K562 (cell line): ENCODE results near the gene PPA1. TPM values are rescaled to one million over a fixed set of nuclear protein-coding genes. Genes with fewer than 3 reads are reported as not detected.
"Not testable (repeated sequence)": the region's sequence is repeated elsewhere in the genome, so short reads cannot be mapped to it uniquely, and the experiment has no call there.

ENCODE experiments used
- ATAC-seq: fragments of 200-7000 bp; cut with Tn5 transposase; 3 replicates; pipeline ENCODE4 v1.9.1; 2020; ENCODE audit warnings: moderate library complexity
- BruUV-seq: library from RNA; stranded (reverse); fragments of 400-500 nt; replicated peaks from 2 replicates; lab custom pipeline; 2021; lab: Mats Ljungman, UMichigan
- CTCF ChIA-PET: fragments of 300-600 bp; formaldehyde crosslinking; extraction: SDS; loops from one replicate; lab custom pipeline; 2021; ENCODE audit warnings: low intra/inter-chr PET ratio; lab: Yijun Ruan, JAX
- POLR2A ChIA-PET: fragments of 300-600, 350-650 bp; sonication (Branson Sonifier 250); formaldehyde crosslinking; extraction: SDS; loops from one replicate; lab custom pipeline; 2021; ENCODE audit warnings: antibody characterized with exemption, inconsistent platforms; lab: Yijun Ruan, JAX
- DNase-seq, 4 experiments: peaks; one replicate each; pipeline versions ENCODE4 v3.0.0 to v3.0.0-alpha.2; 2011 to 2018; ENCODE audit warnings: low spot score in 3 of 4, mixed read lengths in 3 of 4; ENCODE audit errors: extremely low read depth in 1 of 4
- FAIRE-seq: peaks from 2 replicates; lab custom pipeline; 2011; peaks lifted over from hg19 to GRCh38; lab: Jason Lieb, UNC
- H2AFZ ChIP-seq: 2 replicates; pipeline ENCODE4 v1.6.0; 2011; ENCODE audit warnings: low read depth, low read length, control low read depth, inconsistent platforms
- H3K27ac ChIP-seq: fragments of 200-600 bp; 3 replicates; pipeline ENCODE4 v1.8.0; 2011; ENCODE audit warnings: low read depth, mild to moderate bottlenecking, control low read depth, inconsistent platforms, low read length, moderate library complexity, mixed read lengths; ENCODE audit errors: extremely low read depth
- H3K27me3 ChIP-seq, 2 experiments: fragments of 300-600 bp in 1 of 2; 2 replicates in 1 of 2; 3 replicates in 1 of 2; pipeline versions ENCODE4 v1.6.0 to v1.8.0; 2011; ENCODE audit warnings: inconsistent platforms in 2 of 2, low read length in 2 of 2, mild to moderate bottlenecking in 1 of 2, mixed read lengths in 1 of 2, moderate library complexity in 1 of 2; ENCODE audit not compliant: control insufficient read depth in 2 of 2, insufficient read depth in 2 of 2
- H3K36me3 ChIP-seq: fragments of 300-600 bp; 3 replicates; pipeline ENCODE4 v1.8.0; 2011; ENCODE audit warnings: mild to moderate bottlenecking, low read length, inconsistent platforms; ENCODE audit not compliant: control insufficient read depth, insufficient read depth
- H3K4me1 ChIP-seq, 2 experiments: fragments of 200-600 bp in 1 of 2; replicated peaks in 1 of 2; 2 replicates in 1 of 2; 3 replicates in 1 of 2; pipeline versions ENCODE4 v1.5.1 to v1.8.0; 2011; ENCODE audit warnings: inconsistent platforms in 2 of 2, low read length in 2 of 2, mild to moderate bottlenecking in 1 of 2, mixed read lengths in 1 of 2, moderate library complexity in 1 of 2; ENCODE audit not compliant: control insufficient read depth in 2 of 2, insufficient read depth in 2 of 2
- H3K4me2 ChIP-seq: 2 replicates; pipeline ENCODE4 v1.6.1; 2011; ENCODE audit warnings: low read length, control low read depth, inconsistent platforms, mixed read lengths; ENCODE audit not compliant: insufficient read depth
- H3K4me3 ChIP-seq: fragments of 200-600 bp; sonication (generic), shearing (Covaris generic); 2 replicates; pipeline ENCODE4 v1.5.1; 2016; ENCODE audit warnings: control low read depth, inconsistent platforms
- H3K79me2 ChIP-seq: fragments of 200-600 bp; 3 replicates; pipeline ENCODE4 v1.8.0; 2011; ENCODE audit warnings: low read length, inconsistent platforms; ENCODE audit not compliant: control insufficient read depth, insufficient read depth
- H3K9ac ChIP-seq, 2 experiments: 2 replicates each; pipeline versions ENCODE4 v1.6.0 to v1.6.1; 2011; ENCODE audit warnings: low read depth in 2 of 2, low read length in 2 of 2, control low read depth in 1 of 2, inconsistent platforms in 1 of 2, mild to moderate bottlenecking in 1 of 2, mixed read lengths in 1 of 2; ENCODE audit not compliant: insufficient read depth in 1 of 2
- H3K9me1 ChIP-seq: one replicate; pipeline ENCODE4 v1.6.0; 2011; ENCODE audit warnings: inconsistent platforms, mild to moderate bottlenecking, low read length, moderate library complexity; ENCODE audit not compliant: control insufficient read depth, insufficient read depth
- H3K9me3 ChIP-seq: replicated peaks from 2 replicates; pipeline ENCODE4 v1.5.1; 2011; ENCODE audit warnings: low read depth, low read length, inconsistent platforms; ENCODE audit not compliant: control insufficient read depth, insufficient read depth
- H4K20me1 ChIP-seq: replicated peaks from 2 replicates; pipeline ENCODE4 v1.6.1; 2011; ENCODE audit warnings: low read length, inconsistent platforms, mixed read lengths; ENCODE audit not compliant: control insufficient read depth, insufficient read depth
- CEBPB ChIP-seq: fragments of 450-650 bp; IDR thresholded peaks from 2 replicates; pipeline ENCODE4 v1.6.1; 2016; ENCODE audit warnings: missing genetic modification characterization, missing compliant biosample characterization
- CEBPG ChIP-seq, 3 experiments: fragments of 200-800 bp in 1 of 3; sonication (Bioruptor generic) in 1 of 3; sonication (generic) in 1 of 3; formaldehyde crosslinking in 1 of 3; IDR thresholded peaks in 2 of 3; conservative IDR thresholded peaks in 1 of 3; 2 replicates each; pipeline versions ENCODE4 v1.6.1 to v1.8.0; 2016 to 2022; ENCODE audit warnings: missing compliant biosample characterization in 2 of 3, missing genetic modification characterization in 2 of 3, mild to moderate bottlenecking in 1 of 3, missing genetic modification reagents in 1 of 3
- CHD4 ChIP-seq: fragments of 200-600 bp; sonication (generic); IDR thresholded peaks from 3 replicates; pipeline ENCODE4 v1.6.1; 2012; ENCODE audit warnings: low read depth, mild to moderate bottlenecking, mixed read lengths, low read length, inconsistent platforms; ENCODE audit not compliant: insufficient read depth, insufficient replicate concordance, poor library complexity, severe bottlenecking
- KDM1A ChIP-seq, 2 experiments: fragments of 450-650 bp; IDR thresholded peaks; 2 replicates each; pipeline ENCODE4 v1.6.1; 2016; ENCODE audit warnings: mild to moderate bottlenecking in 2 of 2
- NONO ChIP-seq, 2 experiments: fragments of 200-400 bp in 1 of 2; fragments of 450-650 bp in 1 of 2; formaldehyde crosslinking in 1 of 2; IDR thresholded peaks; 2 replicates each; pipeline ENCODE4 v1.6.1; 2017; ENCODE audit warnings: low read depth in 2 of 2, mild to moderate bottlenecking in 2 of 2, moderate library complexity in 2 of 2, low read length in 1 of 2
- RBM25 ChIP-seq: fragments of 200-400 bp; formaldehyde crosslinking; IDR thresholded peaks from 2 replicates; pipeline ENCODE4 v1.6.1; 2018; ENCODE audit warnings: low read length, low read depth, moderate library complexity; ENCODE audit not compliant: severe bottlenecking
- TRIM24 ChIP-seq, 2 experiments: fragments of 450-650 bp; IDR thresholded peaks; 2 replicates each; pipeline ENCODE4 v1.6.1; 2016
- ZNF121 ChIP-seq: sonication (generic); formaldehyde crosslinking; conservative IDR thresholded peaks from 2 replicates; pipeline ENCODE4 v1.8.0; 2022; ENCODE audit warnings: missing genetic modification reagents
- ZZZ3 ChIP-seq: fragments of 450-650 bp; IDR thresholded peaks from 2 replicates; pipeline ENCODE4 v1.6.1; 2016; ENCODE audit warnings: antibody characterized with exemption, mild to moderate bottlenecking, moderate library complexity
- WGBS: fragments of 100-300 bp; shearing (Covaris generic); methylation state at CpG from one replicate; pipeline ENCODE4 v1.1.6; 2016; ENCODE audit warnings: low coverage, mixed read lengths; ENCODE audit not compliant: insufficient coverage; ENCODE audit errors: missing lambda C conversion rate; 5-methylcytosine and 5-hydroxymethylcytosine counted together
- in situ Hi-C: fragments of 300-500 bp; cut with MboI; formaldehyde crosslinking; loops from 4 replicates; pipeline ENCODE4 v1.15.0; 2018; ENCODE audit warnings: inconsistent platforms, mixed read lengths
- intact Hi-C: fragments of 100-400 bp; cut with micrococcal nuclease; formaldehyde crosslinking; loops from 2 replicates; pipeline ENCODE4 v1.14.2; 2022
- polyA plus RNA-seq, 8 experiments: library from polyadenylated mRNA; depleted of rRNA in 4 of 8; stranded (reverse) in 5 of 8; unstranded in 3 of 8; fragments of >200 nt; fragmentation: Nextera tagmentation in 2 of 8; fragmentation: Illumina TruSeq in 1 of 8; extraction: Ambion mirVana in 2 of 8; extraction: Trizol in 1 of 8; gene quantifications; 2 replicates each; pipeline versions ENCODE4 v1.2.1 to v1.2.3, GENCODE V29; 2011 to 2014; ENCODE audit warnings: inconsistent platforms in 1 of 8, missing spikeins in 1 of 8
- total RNA-seq, 7 experiments: library from RNA; depleted of rRNA in 6 of 7; stranded (reverse); fragments of >200 nt in 6 of 7; fragmentation: Illumina TruSeq in 2 of 7; extraction: Trizol in 2 of 7; gene quantifications; 2 replicates each; pipeline versions ENCODE4 v1.2.1 to v1.2.3, GENCODE V29; 2011 to 2021; ENCODE audit warnings: low replicate concordance in 1 of 7
- TF ChIP-seq, protein P1 (sequence below): fragments of 250-450 bp; sonication (Bioruptor Pico); IDR thresholded peaks from 2 replicates; pipeline ENCODE4 v1.4.0; 2020

The PPA1 gene
- total and polyA plus RNA-seq, 9 of the 15 experiments (the other 6 are each of a cell fraction or from before 2014, with no cell fraction given), result 301 to 635 (median 471) TPM

DNA sequence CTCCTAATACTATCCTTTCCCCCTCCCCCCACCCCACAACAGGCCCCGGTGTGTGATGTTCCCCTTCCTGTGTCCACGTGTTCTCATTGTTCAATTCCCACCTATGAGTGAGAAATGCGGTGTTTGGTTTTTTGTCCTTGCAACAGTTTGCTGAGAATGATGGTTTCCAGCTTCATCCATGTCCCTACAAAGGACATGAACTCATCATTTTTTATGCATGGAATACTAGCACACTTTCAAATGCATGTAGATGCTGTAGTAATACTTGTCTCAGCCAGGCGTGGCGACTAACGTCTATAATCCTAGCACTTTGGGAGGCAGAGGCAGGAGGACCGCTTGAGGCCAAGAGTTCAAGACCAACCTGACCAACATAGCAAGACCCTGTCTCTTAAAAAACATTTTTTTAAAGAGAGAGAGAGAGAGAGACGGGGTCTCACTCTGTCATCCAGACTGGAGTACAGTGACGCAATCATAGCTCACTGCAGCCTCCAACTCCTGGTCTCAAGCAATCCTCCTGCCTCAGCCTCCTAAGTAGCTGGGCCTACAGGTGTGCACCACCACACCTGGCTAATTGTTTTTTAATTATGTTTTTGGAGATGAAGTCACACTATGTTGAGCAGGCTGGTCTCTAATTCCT lies 10.3 kb downstream of the PPA1 start:
- POLR2A ChIA-PET, result interaction anchor here (0.7 to 3.1 kb wide), 5 partner anchors 10 to 183 kb away, joined by 3 to 20 read pairs (median 4); partner anchors contain the start of gene PPA1

DNA sequence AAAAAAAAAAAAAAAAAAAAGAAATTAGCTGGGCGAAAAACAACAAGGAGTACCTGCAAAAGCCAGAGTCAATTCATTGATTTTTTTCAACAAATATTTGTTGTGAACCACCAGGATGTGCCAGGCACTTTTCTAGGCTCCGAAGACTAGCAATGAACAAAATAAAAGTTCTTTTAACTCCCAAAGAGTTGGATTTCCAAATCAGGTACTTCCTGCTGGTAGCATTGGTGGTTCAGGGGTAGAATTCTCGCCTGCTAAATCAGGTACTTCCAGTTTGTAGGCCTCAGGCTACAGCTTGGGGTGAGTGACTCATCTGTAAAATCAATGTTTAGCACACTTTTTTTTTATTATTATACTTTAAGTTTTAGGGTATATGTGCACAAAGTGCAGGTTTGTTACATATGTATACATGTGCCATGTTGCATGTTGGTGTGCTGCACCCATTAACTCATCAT lies 10.9 kb downstream of the PPA1 start:
- ChIA-PET POLR2A (interaction anchor here (0.7 to 3.1 kb wide), 7 partner anchors 10 to 183 kb away, joined by 3 to 20 read pairs (median 4); partner anchors contain the start of gene PPA1), CTCF (interaction anchor here (0.8 to 2.6 kb wide), 6 partner anchors 124 to 1062 kb away, joined by 3 to 77 read pairs (median 4); no protein-coding TSS in a partner anchor)
- no peak overlapping the region for H3K4me2 ChIP-seq
- no peak overlapping the region for H2AFZ ChIP-seq
- 83% methylated on average over 3 of the region's 3 CpGs for WGBS
- in situ Hi-C loops (no loop called here), intact Hi-C loops (loop anchor here (10.0 kb wide), 1 partner anchor 312 kb away; no protein-coding TSS in a partner anchor)
- FAIRE-seq, result no peak
- H3K9ac ChIP-seq, result no peak overlapping the region
- H4K20me1 ChIP-seq, result 0 out of 2 replicates have a peak, but pooled peaks cover 2% of the 10 kb centered on the region
- no TSS peak for BruUV-seq
- H3K36me3 ChIP-seq, result peaks cover 83% of the 10 kb centered on the region
- H3K27me3 ChIP-seq, result no peaks in the 10 kb centered on the region
- H3K79me2 ChIP-seq, result peaks cover 76% of the 10 kb centered on the region
- no peak overlapping the region for H3K4me3 ChIP-seq
- no peaks in the 10 kb centered on the region for H3K9me1 ChIP-seq
- DNase-seq, result no peak
- H3K4me1 ChIP-seq, result peaks cover 0 to 5% of the 10 kb centered on the region in 2 experiments; a peak in 1 of 5 replicates
- no peak; the same call in 2 of the 3 replicates for ATAC-seq
- H3K9me3 ChIP-seq, result no peaks in the 10 kb centered on the region
- H3K27ac ChIP-seq, result no peak overlapping the region
- TF ChIP-seq CHD4, result no peak
- no peak for TF ChIP-seq NONO (IDR thresholded peaks at IDR 0.05; ENCODE audit: low read depth in 2 of 2, low read length in 1 of 2)
- TF ChIP-seq ZZZ3, result no peak
- TF ChIP-seq TRIM24 (IDR thresholded peaks at IDR 0.05), result no peak
- TF ChIP-seq, protein P1, sequence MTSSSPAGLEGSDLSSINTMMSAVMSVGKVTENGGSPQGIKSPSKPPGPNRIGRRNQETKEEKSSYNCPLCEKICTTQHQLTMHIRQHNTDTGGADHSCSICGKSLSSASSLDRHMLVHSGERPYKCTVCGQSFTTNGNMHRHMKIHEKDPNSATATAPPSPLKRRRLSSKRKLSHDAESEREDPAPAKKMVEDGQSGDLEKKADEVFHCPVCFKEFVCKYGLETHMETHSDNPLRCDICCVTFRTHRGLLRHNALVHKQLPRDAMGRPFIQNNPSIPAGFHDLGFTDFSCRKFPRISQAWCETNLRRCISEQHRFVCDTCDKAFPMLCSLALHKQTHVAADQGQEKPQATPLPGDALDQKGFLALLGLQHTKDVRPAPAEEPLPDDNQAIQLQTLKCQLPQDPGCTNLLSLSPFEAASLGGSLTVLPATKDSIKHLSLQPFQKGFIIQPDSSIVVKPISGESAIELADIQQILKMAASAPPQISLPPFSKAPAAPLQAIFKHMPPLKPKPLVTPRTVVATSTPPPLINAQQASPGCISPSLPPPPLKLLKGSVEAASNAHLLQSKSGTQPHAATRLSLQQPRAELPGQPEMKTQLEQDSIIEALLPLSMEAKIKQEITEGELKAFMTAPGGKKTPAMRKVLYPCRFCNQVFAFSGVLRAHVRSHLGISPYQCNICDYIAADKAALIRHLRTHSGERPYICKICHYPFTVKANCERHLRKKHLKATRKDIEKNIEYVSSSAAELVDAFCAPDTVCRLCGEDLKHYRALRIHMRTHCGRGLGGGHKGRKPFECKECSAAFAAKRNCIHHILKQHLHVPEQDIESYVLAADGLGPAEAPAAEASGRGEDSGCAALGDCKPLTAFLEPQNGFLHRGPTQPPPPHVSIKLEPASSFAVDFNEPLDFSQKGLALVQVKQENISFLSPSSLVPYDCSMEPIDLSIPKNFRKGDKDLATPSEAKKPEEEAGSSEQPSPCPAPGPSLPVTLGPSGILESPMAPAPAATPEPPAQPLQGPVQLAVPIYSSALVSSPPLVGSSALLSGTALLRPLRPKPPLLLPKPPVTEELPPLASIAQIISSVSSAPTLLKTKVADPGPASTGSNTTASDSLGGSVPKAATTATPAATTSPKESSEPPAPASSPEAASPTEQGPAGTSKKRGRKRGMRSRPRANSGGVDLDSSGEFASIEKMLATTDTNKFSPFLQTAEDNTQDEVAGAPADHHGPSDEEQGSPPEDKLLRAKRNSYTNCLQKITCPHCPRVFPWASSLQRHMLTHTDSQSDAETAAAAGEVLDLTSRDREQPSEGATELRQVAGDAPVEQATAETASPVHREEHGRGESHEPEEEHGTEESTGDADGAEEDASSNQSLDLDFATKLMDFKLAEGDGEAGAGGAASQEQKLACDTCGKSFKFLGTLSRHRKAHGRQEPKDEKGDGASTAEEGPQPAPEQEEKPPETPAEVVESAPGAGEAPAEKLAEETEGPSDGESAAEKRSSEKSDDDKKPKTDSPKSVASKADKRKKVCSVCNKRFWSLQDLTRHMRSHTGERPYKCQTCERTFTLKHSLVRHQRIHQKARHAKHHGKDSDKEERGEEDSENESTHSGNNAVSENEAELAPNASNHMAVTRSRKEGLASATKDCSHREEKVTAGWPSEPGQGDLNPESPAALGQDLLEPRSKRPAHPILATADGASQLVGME (CRISPR knock-in tag), result no peak

More for the DNA sequence above, 10.3 kb downstream of the PPA1 start:
- H3K9me3 ChIP-seq, H3K9ac ChIP-seq, H3K27ac ChIP-seq, H3K4me2 ChIP-seq, ATAC-seq, H3K27me3 ChIP-seq, FAIRE-seq, H3K9me1 ChIP-seq, DNase-seq, H3K4me1 ChIP-seq, in situ Hi-C loops, H2AFZ ChIP-seq, H4K20me1 ChIP-seq, BruUV-seq, H3K4me3 ChIP-seq: not testable (repeated sequence)
- Histone ChIP-seq H3K36me3 (peaks cover 83% of the 10 kb centered on the region), H3K79me2 (peaks cover 82% of the 10 kb centered on the region)
- CTCF ChIA-PET, result interaction anchor here (0.8 to 2.6 kb wide), 2 partner anchors 123 to 141 kb away, joined by 3 to 77 read pairs; no protein-coding TSS in a partner anchor
- intact Hi-C loops, result loop anchor here (10.0 kb wide), 1 partner anchor 312 kb away; no protein-coding TSS in a partner anchor
- TF ChIP-seq CEBPB (tag) (peak; percentile 61), ZNF121 (CRISPR knock-in tag) (peak; percentile 79), CEBPG (CRISPR knock-in tag; IDR thresholded peaks at IDR 0.05) (peak; percentile 43; the same call in 1 of the 2 replicates), CEBPG (tag; conservative IDR thresholded peaks at IDR 0.05 in 1 of 2, IDR thresholded peaks at IDR 0.05 in 1 of 2) (0 out of 4 replicates have a peak, but pooled peaks of 1 of the 2 experiments have one; percentile 26), RBM25 (peak; percentile 39), KDM1A (IDR thresholded peaks at IDR 0.05) (0 out of 4 replicates have a peak, but pooled peaks of 1 of the 2 experiments have one; percentile 6)
- 88% methylated on average over 7 of the region's 9 CpGs for WGBS
